Body of pancreas (tissue), 4 donors: ENCODE data around the gene FBXL15. TPM values are rescaled to one million over a fixed set of nuclear protein-coding genes. Genes with fewer than 3 reads are reported as not detected.
A peak's percentile ranks its signal among the peaks of the same experiment; 100 is the strongest.

Experiments
- ATAC-seq: fragments of 150-250 bp; one replicate; pipeline ENCODE4 v1.9.1; 2016
- DNase-seq, 4 donors: peaks; one replicate each; pipeline ENCODE4 v3.0.0-alpha.2; 2019
- H3K27ac ChIP-seq, 4 donors: fragments of 200-600 bp; sonication (generic); 1 replicate in 3 of 4; 2 replicates in 1 of 4; pipeline versions ENCODE4 v1.5.1 to v1.6.1; 2016 to 2019; ENCODE audit warnings: mild to moderate bottlenecking in 1 of 4, mixed read lengths in 1 of 4, moderate library complexity in 1 of 4
- H3K27me3 ChIP-seq, 2 donors: fragments of 200-600 bp; sonication (generic); one replicate each; pipeline ENCODE4 v1.6.0; 2016; ENCODE audit warnings: mild to moderate bottlenecking in 1 of 2
- H3K36me3 ChIP-seq, 2 donors: fragments of 200-600 bp; sonication (generic); replicated peaks in 1 of 2; 2 replicates each; pipeline ENCODE4 v1.5.1; 2016; ENCODE audit warnings: low read depth in 2 of 2; ENCODE audit not compliant: insufficient read depth in 1 of 2
- H3K4me1 ChIP-seq: fragments of 200-600 bp; sonication (generic); one replicate; pipeline ENCODE4 v1.6.0; 2016
- H3K4me3 ChIP-seq, 2 donors: fragments of 200-600 bp; sonication (generic); 1 replicate in 1 of 2; 2 replicates in 1 of 2; pipeline ENCODE4 v1.5.1; 2016 to 2019
- H3K9me3 ChIP-seq, 3 donors: fragments of 200-600 bp; sonication (generic); 1 replicate in 2 of 3; 2 replicates in 1 of 3; pipeline ENCODE4 v1.5.1; 2016
- CTCF ChIP-seq, 7 experiments: fragments of 450-650 bp in 4 of 7; fragments of 200-600 bp in 3 of 7; sonication (generic) in 3 of 7; IDR thresholded peaks; one replicate each; pipeline ENCODE4 v1.5.1; 2016 to 2019; ENCODE audit warnings: antibody characterized with exemption in 7 of 7
- POLR2A ChIP-seq, 3 donors: fragments of 450-650 bp; IDR thresholded peaks; one replicate each; pipeline ENCODE4 v1.6.1; 2016; ENCODE audit warnings: antibody characterized with exemption in 3 of 3, mild to moderate bottlenecking in 2 of 3
- WGBS, 2 donors: methylation state at CpG; one replicate each; pipeline ENCODE4 v1.1.5; 2017; 5-methylcytosine and 5-hydroxymethylcytosine counted together
- intact Hi-C: fragments of 100-400 bp; cut with DNase I; formaldehyde crosslinking; loops from one replicate; pipeline ENCODE4 v1.15.1; 2023
- total RNA-seq, 2 donors: library from RNA; depleted of rRNA; stranded (reverse); fragments of >200 nt; gene quantifications; one replicate each; pipeline ENCODE4 v1.1.0, GENCODE V29; 2016

The FBXL15 gene
- total RNA-seq, 2 donors from 2014 or later: 12.7 to 38.6 TPM

- Histone ChIP-seq H3K9me3 (no peaks in the 10 kb centered on the region), H3K27me3 (peaks cover 0 to 35% of the 10 kb centered on the region in 2 donors), H3K36me3 (no peaks in the 10 kb centered on the region), H3K4me1 (peaks cover 20% of the 10 kb centered on the region), H3K4me3 (no peak overlapping the region), H3K27ac (no peak overlapping the region)
- intact Hi-C loops: no loop called here
- ATAC-seq: no peak
- 26 to 27% methylated on average over 19 to 24 of the region's 24 CpGs for WGBS, 2 donors
- DNase-seq: no peak
- TF ChIP-seq CTCF (IDR thresholded peaks at IDR 0.05) (no peak), POLR2A (IDR thresholded peaks at IDR 0.05) (no peak)
These were observed 10.8 kb upstream of the FBXL15 start for GRCh38 chr10:102409604-102410428.

- Histone ChIP-seq H3K4me3 (no peak overlapping the region), H3K4me1 (peaks cover 20% of the 10 kb centered on the region), H3K27ac (no peak overlapping the region), H3K27me3 (peaks cover 0 to 35% of the 10 kb centered on the region in 2 donors), H3K9me3 (no peaks in the 10 kb centered on the region), H3K36me3 (no peaks in the 10 kb centered on the region)
- DNase-seq (no peak), ATAC-seq (no peak)
- 5 to 12% methylated on average over 3 to 48 of the region's 48 CpGs for WGBS, 2 donors
- peak in 1 of 3 donors; percentile 12 for TF ChIP-seq POLR2A (IDR thresholded peaks at IDR 0.05)
- no peak for TF ChIP-seq CTCF (IDR thresholded peaks at IDR 0.05)
- intact Hi-C loops: no loop called here
These were observed 10.1 kb upstream of the FBXL15 start for GRCh38 chr10:102410429-102411073.

GRCh38 chr10:102411341-102412255 is 9.0 kb upstream of the FBXL15 start:
- WGBS, 2 donors: 61 to 75% methylated on average over 12 to 14 of the region's 14 CpGs
- intact Hi-C loops: no loop called here
- Histone ChIP-seq H3K27ac (no peak overlapping the region), H3K4me3 (no peak overlapping the region), H3K9me3 (no peaks in the 10 kb centered on the region), H3K36me3 (no peaks in the 10 kb centered on the region), H3K27me3 (peaks cover 0 to 35% of the 10 kb centered on the region in 2 donors), H3K4me1 (peaks cover 20% of the 10 kb centered on the region)
- ATAC-seq (no peak), DNase-seq (no peak)
- TF ChIP-seq CTCF (IDR thresholded peaks at IDR 0.05) (no peak), POLR2A (IDR thresholded peaks at IDR 0.05) (no peak)

GRCh38 chr10:102412293-102412692 is 8.3 kb upstream of the FBXL15 start:
- Histone ChIP-seq H3K4me3 (no peak overlapping the region), H3K36me3 (no peaks in the 10 kb centered on the region), H3K4me1 (peaks cover 20% of the 10 kb centered on the region), H3K27me3 (peaks cover 0 to 35% of the 10 kb centered on the region in 2 donors), H3K9me3 (no peaks in the 10 kb centered on the region), H3K27ac (no peak overlapping the region)
- TF ChIP-seq POLR2A (IDR thresholded peaks at IDR 0.05) (no peak), CTCF (IDR thresholded peaks at IDR 0.05) (no peak)
- intact Hi-C loops: no loop called here
- DNase-seq (no peak), ATAC-seq (no peak)
- WGBS, 2 donors: 76% methylated on average over 8 to 10 of the region's 10 CpGs
